Endothelial cell of umbilical vein (primary cell): Measurements from ENCODE around the gene AGK.

Source experiments
- EZH2 ChIP-seq: IDR thresholded peaks from 2 replicates; pipeline ENCODE4 v1.6.1; 2012; ENCODE audit warnings: borderline replicate concordance, low read depth, mild to moderate bottlenecking, moderate library complexity, low read length, inconsistent platforms; ENCODE audit not compliant: severe bottlenecking
- FOS ChIP-seq: IDR thresholded peaks from 2 replicates; pipeline ENCODE4 v1.6.1; 2011; ENCODE audit warnings: mild to moderate bottlenecking, low read length, moderate library complexity, borderline replicate concordance; ENCODE audit not compliant: insufficient read depth
- GATA2 ChIP-seq: IDR thresholded peaks from 2 replicates; pipeline ENCODE4 v1.7.0; 2011; ENCODE audit warnings: low read depth, mild to moderate bottlenecking, moderate library complexity, mixed read lengths, low read length; ENCODE audit not compliant: insufficient read length, insufficient read depth
- JUN ChIP-seq: IDR thresholded peaks from 2 replicates; pipeline ENCODE4 v1.6.1; 2011; ENCODE audit warnings: borderline replicate concordance, low read depth; ENCODE audit not compliant: insufficient read length, insufficient read depth
- MAX ChIP-seq: IDR thresholded peaks from 2 replicates; pipeline ENCODE4 v1.6.1; 2011; ENCODE audit not compliant: insufficient read depth, insufficient read length
- MYC ChIP-seq: IDR thresholded peaks from one replicate; pipeline ENCODE4 v1.6.1; 2011; ENCODE audit warnings: mild to moderate bottlenecking, low read depth, low read length
- POLR2A ChIP-seq: IDR thresholded peaks from 2 replicates; pipeline ENCODE4 v1.6.1; 2012; ENCODE audit warnings: low read depth, mild to moderate bottlenecking, control low read depth, low read length
- POLR2AphosphoS5 ChIP-seq: IDR thresholded peaks from 2 replicates; pipeline ENCODE4 v1.6.1; 2012; ENCODE audit warnings: low read depth, mild to moderate bottlenecking, control low read depth, low read length, moderate library complexity; ENCODE audit not compliant: insufficient read depth
- TF ChIP-seq, protein P1 (sequence below), 2 donors: IDR thresholded peaks; 1 replicate in 1 of 2; 2 replicates in 1 of 2; pipeline ENCODE4 v1.5.1; 2011; ENCODE audit warnings: low read length in 2 of 2, mild to moderate bottlenecking in 2 of 2, moderate library complexity in 2 of 2, control low read depth in 1 of 2, inconsistent platforms in 1 of 2, low read depth in 1 of 2; ENCODE audit not compliant: insufficient read depth in 1 of 2; ENCODE audit errors: extremely low read depth in 1 of 2

DNA sequence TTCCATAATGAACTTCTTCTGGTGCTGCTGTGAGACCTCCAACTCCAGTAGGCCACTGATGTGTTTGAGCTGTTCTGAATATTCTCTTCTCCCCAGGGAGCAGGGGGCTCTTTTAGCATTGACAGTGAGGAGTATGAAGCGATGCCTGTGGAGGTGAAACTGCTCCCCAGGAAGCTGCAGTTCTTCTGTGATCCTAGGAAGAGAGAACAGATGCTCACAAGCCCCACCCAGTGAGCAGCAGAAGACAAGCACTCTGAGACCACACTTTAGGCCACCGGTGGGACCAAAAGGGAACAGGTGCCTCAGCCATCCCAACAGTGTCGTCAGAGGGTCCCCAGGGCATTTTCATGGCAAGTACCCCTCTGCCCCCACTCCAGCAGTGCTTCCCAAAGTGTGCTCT, 101.5 kb downstream of the AGK start:
- TF ChIP-seq POLR2AphosphoS5 (no peak), POLR2A (no peak), MYC (no peak), GATA2 (no peak), MAX (no peak), EZH2 (no peak), JUN (no peak), FOS (no peak)
- TF ChIP-seq, protein P1, sequence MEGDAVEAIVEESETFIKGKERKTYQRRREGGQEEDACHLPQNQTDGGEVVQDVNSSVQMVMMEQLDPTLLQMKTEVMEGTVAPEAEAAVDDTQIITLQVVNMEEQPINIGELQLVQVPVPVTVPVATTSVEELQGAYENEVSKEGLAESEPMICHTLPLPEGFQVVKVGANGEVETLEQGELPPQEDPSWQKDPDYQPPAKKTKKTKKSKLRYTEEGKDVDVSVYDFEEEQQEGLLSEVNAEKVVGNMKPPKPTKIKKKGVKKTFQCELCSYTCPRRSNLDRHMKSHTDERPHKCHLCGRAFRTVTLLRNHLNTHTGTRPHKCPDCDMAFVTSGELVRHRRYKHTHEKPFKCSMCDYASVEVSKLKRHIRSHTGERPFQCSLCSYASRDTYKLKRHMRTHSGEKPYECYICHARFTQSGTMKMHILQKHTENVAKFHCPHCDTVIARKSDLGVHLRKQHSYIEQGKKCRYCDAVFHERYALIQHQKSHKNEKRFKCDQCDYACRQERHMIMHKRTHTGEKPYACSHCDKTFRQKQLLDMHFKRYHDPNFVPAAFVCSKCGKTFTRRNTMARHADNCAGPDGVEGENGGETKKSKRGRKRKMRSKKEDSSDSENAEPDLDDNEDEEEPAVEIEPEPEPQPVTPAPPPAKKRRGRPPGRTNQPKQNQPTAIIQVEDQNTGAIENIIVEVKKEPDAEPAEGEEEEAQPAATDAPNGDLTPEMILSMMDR (IDR thresholded peaks at IDR 0.05; ENCODE audit: extremely low read depth in 1 of 2, insufficient read depth in 1 of 2, low read depth in 1 of 2, low read length in 2 of 2): no peak
